HepG2 (cell line): ENCODE data around the gene TULP4. TPM values are rescaled to one million over a fixed set of nuclear protein-coding genes. Genes with fewer than 3 reads are reported as not detected.

Experiments used
- ATAC-seq: fragments of 200-7000 bp; cut with Tn5 transposase; 3 replicates; pipeline ENCODE4 v1.9.1; 2020; ENCODE audit warnings: mild to moderate bottlenecking, moderate library complexity
- BruUV-seq: library from RNA; stranded (reverse); fragments of 400-500 nt; replicated peaks from 2 replicates; lab custom pipeline; 2021; lab: Mats Ljungman, UMichigan
- CTCF ChIA-PET: fragments of 300-600 bp; formaldehyde crosslinking; extraction: SDS; loops from one replicate; lab custom pipeline; 2021; ENCODE audit warnings: low total read pairs, inconsistent platforms, low intra/inter-chr PET ratio; lab: Yijun Ruan, JAX
- POLR2A ChIA-PET: fragments of 350-600 bp; sonication (Branson Sonifier 250); formaldehyde crosslinking; loops from one replicate; lab custom pipeline; 2020; ENCODE audit warnings: antibody characterized with exemption, inconsistent platforms; lab: Yijun Ruan, JAX
- DNase-seq: peaks from one replicate; pipeline ENCODE4 v3.0.0-alpha.2; 2015; ENCODE audit warnings: low spot score
- FAIRE-seq: peaks from 3 replicates; lab custom pipeline; 2011; peaks lifted over from hg19 to GRCh38; lab: Jason Lieb, UNC
- H2AFZ ChIP-seq: one replicate; pipeline ENCODE4 v1.6.1; 2011; ENCODE audit warnings: low read length, inconsistent platforms
- H3K27ac ChIP-seq: fragments of 300-600 bp; 3 replicates; pipeline ENCODE4 v1.8.0; 2011; ENCODE audit warnings: mixed run types, mild to moderate bottlenecking, mixed read lengths, low read length, inconsistent platforms; ENCODE audit not compliant: insufficient read depth; ENCODE audit errors: extremely low read length
- H3K27me3 ChIP-seq, 2 experiments: fragments of 200-600 bp in 1 of 2; 2 replicates in 1 of 2; 3 replicates in 1 of 2; pipeline versions ENCODE4 v1.6.0 to v1.8.0; 2011; ENCODE audit warnings: low read length in 2 of 2, mild to moderate bottlenecking in 2 of 2, moderate library complexity in 2 of 2, inconsistent platforms in 1 of 2; ENCODE audit not compliant: insufficient read depth in 2 of 2, control insufficient read depth in 1 of 2
- H3K36me3 ChIP-seq, 2 experiments: fragments of 200-600 bp in 1 of 2; replicated peaks in 1 of 2; 2 replicates in 1 of 2; 3 replicates in 1 of 2; pipeline versions ENCODE4 v1.5.1 to v1.8.0; 2011; ENCODE audit warnings: low read length in 2 of 2, inconsistent platforms in 1 of 2; ENCODE audit not compliant: insufficient read depth in 2 of 2, control insufficient read depth in 1 of 2
- H3K4me1 ChIP-seq: 2 replicates; pipeline ENCODE4 v1.5.1; 2012; ENCODE audit warnings: low read length, inconsistent platforms; ENCODE audit not compliant: insufficient read depth
- H3K4me2 ChIP-seq: 2 replicates; pipeline ENCODE4 v1.6.0; 2011; ENCODE audit warnings: low read depth, low read length, inconsistent platforms
- H3K4me3 ChIP-seq, 3 experiments: fragments of 200-600 bp in 1 of 3; sonication (generic), shearing (Covaris generic) in 1 of 3; replicated peaks in 1 of 3; 2 replicates each; pipeline ENCODE4 v1.5.1; 2011 to 2016; ENCODE audit warnings: low read length in 3 of 3, inconsistent platforms in 2 of 3, low read depth in 2 of 3, mild to moderate bottlenecking in 2 of 3, control low read depth in 1 of 3, mixed read lengths in 1 of 3; ENCODE audit not compliant: insufficient read depth in 1 of 3
- H3K79me2 ChIP-seq: one replicate; pipeline ENCODE4 v1.6.1; 2011; ENCODE audit warnings: low read length, inconsistent platforms; ENCODE audit not compliant: insufficient read depth
- H3K9ac ChIP-seq: 2 replicates; pipeline ENCODE4 v1.6.0; 2011; ENCODE audit warnings: mild to moderate bottlenecking, low read depth, low read length, inconsistent platforms; ENCODE audit not compliant: insufficient read depth
- H3K9me3 ChIP-seq: 2 replicates; pipeline ENCODE4 v1.5.1; 2012; ENCODE audit warnings: mild to moderate bottlenecking, low read length
- H4K20me1 ChIP-seq: 2 replicates; pipeline ENCODE4 v1.6.0; 2011; ENCODE audit warnings: inconsistent platforms, mild to moderate bottlenecking, low read length, moderate library complexity; ENCODE audit not compliant: insufficient read depth
- ARNTL ChIP-seq: sonication (generic); formaldehyde crosslinking; IDR thresholded peaks from 2 replicates; pipeline ENCODE4 v1.4.0; 2020; ENCODE audit warnings: mild to moderate bottlenecking, missing genetic modification reagents
- FOXA3 ChIP-seq: IDR thresholded peaks from 2 replicates; pipeline ENCODE4 v1.6.1; 2016; ENCODE audit warnings: missing genetic modification reagents, missing compliant biosample characterization
- FOXP1 ChIP-seq, 2 experiments: fragments of 450-650 bp in 1 of 2; IDR thresholded peaks; 2 replicates each; pipeline ENCODE4 v1.6.1; 2017 to 2018; ENCODE audit warnings: antibody characterized with exemption in 1 of 2
- HNRNPK ChIP-seq: fragments of 200-400 bp; formaldehyde crosslinking; IDR thresholded peaks from 2 replicates; pipeline ENCODE4 v1.6.1; 2018; ENCODE audit warnings: low read length, low read depth, moderate library complexity, mild to moderate bottlenecking; ENCODE audit not compliant: poor library complexity, severe bottlenecking
- MIXL1 ChIP-seq: IDR thresholded peaks from 2 replicates; pipeline ENCODE4 v1.6.1; 2016
- POGZ ChIP-seq: sonication (generic); formaldehyde crosslinking; IDR thresholded peaks from 2 replicates; pipeline ENCODE4 v1.4.0; 2020; ENCODE audit warnings: mild to moderate bottlenecking, missing genetic modification reagents
- SAP130 ChIP-seq: IDR thresholded peaks from 2 replicates; pipeline ENCODE4 v1.6.1; 2016; ENCODE audit warnings: low read depth
- ZNF263 ChIP-seq: sonication (generic); formaldehyde crosslinking; IDR thresholded peaks from 2 replicates; pipeline ENCODE4 v1.4.0; 2020; ENCODE audit warnings: missing genetic modification reagents
- WGBS: methylation state at CpG from one replicate; pipeline ENCODE4 v1.1.6; 2017; ENCODE audit warnings: low lambda C conversion rate; 5-methylcytosine and 5-hydroxymethylcytosine counted together
- in situ Hi-C: cut with HindIII; loops from 2 replicates; pipeline ENCODE4 v1.10.0; 2017; ENCODE audit warnings: low pct_unique_long_range_greater_than_20kb; ENCODE audit not compliant: extremely low pct_ligation_motif_present
- intact Hi-C: fragments of 100-400 bp; cut with micrococcal nuclease; formaldehyde crosslinking; loops from one replicate; pipeline ENCODE4 v1.10.0; 2022; ENCODE audit not compliant: unreplicated experiment
- polyA plus RNA-seq, 8 experiments: library from polyadenylated mRNA; depleted of rRNA in 3 of 8; stranded (reverse) in 7 of 8; unstranded in 1 of 8; fragments of >200 nt; fragmentation: Illumina TruSeq in 4 of 8; extraction: Trizol in 4 of 8; gene quantifications; 2 replicates each; pipeline versions ENCODE4 v1.2.1 to v1.2.3, GENCODE V29; 2011 to 2016; ENCODE audit warnings: low read depth in 4 of 8, missing spikeins in 1 of 8, mixed read lengths in 1 of 8; ENCODE audit not compliant: insufficient read depth in 1 of 8
- total RNA-seq, 5 experiments: library from RNA; depleted of rRNA; stranded (reverse); fragments of >200 nt; fragmentation: Illumina TruSeq; extraction: Trizol; gene quantifications; 2 replicates each; pipeline ENCODE4 v1.2.3, GENCODE V29; 2016; ENCODE audit warnings: low read depth in 1 of 5
- TF ChIP-seq, protein P1 (sequence below): sonication (generic); formaldehyde crosslinking; IDR thresholded peaks from 2 replicates; pipeline ENCODE4 v1.4.0; 2020; ENCODE audit warnings: missing genetic modification reagents
- TF ChIP-seq, protein P2 (sequence below): sonication (generic); formaldehyde crosslinking; IDR thresholded peaks from 2 replicates; pipeline ENCODE4 v1.4.0; 2020; ENCODE audit warnings: missing genetic modification reagents
- TF ChIP-seq, protein P3 (sequence below): sonication (generic); formaldehyde crosslinking; IDR thresholded peaks from 2 replicates; pipeline ENCODE4 v1.5.0; 2020; ENCODE audit warnings: mild to moderate bottlenecking, missing genetic modification reagents, borderline replicate concordance
- TF ChIP-seq, protein P4 (sequence below): sonication (generic); formaldehyde crosslinking; IDR thresholded peaks from 2 replicates; pipeline ENCODE4 v1.8.0; 2022; ENCODE audit warnings: mild to moderate bottlenecking, missing genetic modification reagents, moderate library complexity

TULP4 gene
- total and polyA plus RNA-seq, 2 of the 13 experiments (the other 11 are each of a cell fraction or from before 2014, with no cell fraction given) = 21.1 to 122 TPM

DNA sequence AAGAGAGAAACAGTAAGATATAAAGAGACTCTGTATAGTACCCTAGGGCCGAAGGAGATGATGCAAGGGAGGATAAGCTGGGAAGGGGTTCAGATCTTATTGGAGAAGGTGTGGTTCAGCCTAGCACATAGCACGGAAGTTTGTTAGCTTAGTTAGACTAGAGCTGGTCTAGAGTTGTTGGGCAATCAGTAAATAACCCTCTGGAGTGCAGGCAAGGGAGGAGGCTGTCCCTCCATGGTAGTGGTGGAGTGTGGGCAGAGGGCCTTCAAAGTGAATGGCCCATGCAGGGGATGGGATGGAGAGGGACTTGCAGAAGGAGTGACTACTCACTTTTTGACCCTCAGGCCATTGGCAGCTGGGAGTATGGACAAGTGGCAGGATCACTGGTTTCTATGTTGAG, 20.0 kb downstream of the TULP4 start:
- ChIA-PET POLR2A (interaction anchor here (2.6 kb wide), 1 partner anchor 9 kb away, joined by 11 read pairs; no protein-coding TSS in a partner anchor), CTCF (no interaction called here)
- no TSS peak for BruUV-seq
- Histone ChIP-seq H2AFZ (no peak overlapping the region), H3K27me3 (no peaks in the 10 kb centered on the region), H3K4me2 (no peak overlapping the region), H3K27ac (peak overlapping the region; percentile 9), H4K20me1 (no peaks in the 10 kb centered on the region), H3K36me3 (peaks cover 0 to 10% of the 10 kb centered on the region in 2 experiments; a peak in 4 of 5 replicates), H3K9me3 (no peaks in the 10 kb centered on the region), H3K4me3 (no peak overlapping the region), H3K4me1 (peaks cover 58% of the 10 kb centered on the region), H3K9ac (no peak overlapping the region), H3K79me2 (peaks cover 80% of the 10 kb centered on the region)
- peak; percentile 93 for ATAC-seq
- 38% methylated on average over 2 of the region's 2 CpGs for WGBS
- in situ Hi-C loops (no loop called here), intact Hi-C loops (no loop called here)
- FAIRE-seq = peak; percentile 57
- DNase-seq = peak; percentile 64
- TF ChIP-seq ZNF263 (CRISPR knock-in tag) (0 out of 2 replicates have a peak, but pooled peaks have one; percentile 28), POGZ (peak; percentile 81; the same call in 1 of the 2 replicates), HNRNPK (no peak), SAP130 (CRISPR knock-in tag) (0 out of 2 replicates have a peak, but pooled peaks have one; percentile 31), FOXP1 (IDR thresholded peaks at IDR 0.05) (no peak), FOXP1 (CRISPR knock-in tag; IDR thresholded peaks at IDR 0.05) (peak; percentile 36; the same call in 1 of the 2 replicates), MIXL1 (no peak), ARNTL (CRISPR knock-in tag) (no peak), FOXA3 (CRISPR knock-in tag) (peak; percentile 92)
- TF ChIP-seq, protein P1, sequence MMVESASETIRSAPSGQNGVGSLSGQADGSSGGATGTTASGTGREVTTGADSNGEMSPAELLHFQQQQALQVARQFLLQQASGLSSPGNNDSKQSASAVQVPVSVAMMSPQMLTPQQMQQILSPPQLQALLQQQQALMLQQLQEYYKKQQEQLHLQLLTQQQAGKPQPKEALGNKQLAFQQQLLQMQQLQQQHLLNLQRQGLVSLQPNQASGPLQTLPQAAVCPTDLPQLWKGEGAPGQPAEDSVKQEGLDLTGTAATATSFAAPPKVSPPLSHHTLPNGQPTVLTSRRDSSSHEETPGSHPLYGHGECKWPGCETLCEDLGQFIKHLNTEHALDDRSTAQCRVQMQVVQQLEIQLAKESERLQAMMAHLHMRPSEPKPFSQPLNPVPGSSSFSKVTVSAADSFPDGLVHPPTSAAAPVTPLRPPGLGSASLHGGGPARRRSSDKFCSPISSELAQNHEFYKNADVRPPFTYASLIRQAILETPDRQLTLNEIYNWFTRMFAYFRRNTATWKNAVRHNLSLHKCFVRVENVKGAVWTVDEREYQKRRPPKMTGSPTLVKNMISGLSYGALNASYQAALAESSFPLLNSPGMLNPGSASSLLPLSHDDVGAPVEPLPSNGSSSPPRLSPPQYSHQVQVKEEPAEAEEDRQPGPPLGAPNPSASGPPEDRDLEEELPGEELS (CRISPR knock-in tag) = peak; percentile 71
- TF ChIP-seq, protein P2, sequence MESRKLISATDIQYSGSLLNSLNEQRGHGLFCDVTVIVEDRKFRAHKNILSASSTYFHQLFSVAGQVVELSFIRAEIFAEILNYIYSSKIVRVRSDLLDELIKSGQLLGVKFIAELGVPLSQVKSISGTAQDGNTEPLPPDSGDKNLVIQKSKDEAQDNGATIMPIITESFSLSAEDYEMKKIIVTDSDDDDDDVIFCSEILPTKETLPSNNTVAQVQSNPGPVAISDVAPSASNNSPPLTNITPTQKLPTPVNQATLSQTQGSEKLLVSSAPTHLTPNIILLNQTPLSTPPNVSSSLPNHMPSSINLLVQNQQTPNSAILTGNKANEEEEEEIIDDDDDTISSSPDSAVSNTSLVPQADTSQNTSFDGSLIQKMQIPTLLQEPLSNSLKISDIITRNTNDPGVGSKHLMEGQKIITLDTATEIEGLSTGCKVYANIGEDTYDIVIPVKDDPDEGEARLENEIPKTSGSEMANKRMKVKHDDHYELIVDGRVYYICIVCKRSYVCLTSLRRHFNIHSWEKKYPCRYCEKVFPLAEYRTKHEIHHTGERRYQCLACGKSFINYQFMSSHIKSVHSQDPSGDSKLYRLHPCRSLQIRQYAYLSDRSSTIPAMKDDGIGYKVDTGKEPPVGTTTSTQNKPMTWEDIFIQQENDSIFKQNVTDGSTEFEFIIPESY (CRISPR knock-in tag) = peak; percentile 24; the same call in 1 of the 2 replicates
- TF ChIP-seq, protein P3, sequence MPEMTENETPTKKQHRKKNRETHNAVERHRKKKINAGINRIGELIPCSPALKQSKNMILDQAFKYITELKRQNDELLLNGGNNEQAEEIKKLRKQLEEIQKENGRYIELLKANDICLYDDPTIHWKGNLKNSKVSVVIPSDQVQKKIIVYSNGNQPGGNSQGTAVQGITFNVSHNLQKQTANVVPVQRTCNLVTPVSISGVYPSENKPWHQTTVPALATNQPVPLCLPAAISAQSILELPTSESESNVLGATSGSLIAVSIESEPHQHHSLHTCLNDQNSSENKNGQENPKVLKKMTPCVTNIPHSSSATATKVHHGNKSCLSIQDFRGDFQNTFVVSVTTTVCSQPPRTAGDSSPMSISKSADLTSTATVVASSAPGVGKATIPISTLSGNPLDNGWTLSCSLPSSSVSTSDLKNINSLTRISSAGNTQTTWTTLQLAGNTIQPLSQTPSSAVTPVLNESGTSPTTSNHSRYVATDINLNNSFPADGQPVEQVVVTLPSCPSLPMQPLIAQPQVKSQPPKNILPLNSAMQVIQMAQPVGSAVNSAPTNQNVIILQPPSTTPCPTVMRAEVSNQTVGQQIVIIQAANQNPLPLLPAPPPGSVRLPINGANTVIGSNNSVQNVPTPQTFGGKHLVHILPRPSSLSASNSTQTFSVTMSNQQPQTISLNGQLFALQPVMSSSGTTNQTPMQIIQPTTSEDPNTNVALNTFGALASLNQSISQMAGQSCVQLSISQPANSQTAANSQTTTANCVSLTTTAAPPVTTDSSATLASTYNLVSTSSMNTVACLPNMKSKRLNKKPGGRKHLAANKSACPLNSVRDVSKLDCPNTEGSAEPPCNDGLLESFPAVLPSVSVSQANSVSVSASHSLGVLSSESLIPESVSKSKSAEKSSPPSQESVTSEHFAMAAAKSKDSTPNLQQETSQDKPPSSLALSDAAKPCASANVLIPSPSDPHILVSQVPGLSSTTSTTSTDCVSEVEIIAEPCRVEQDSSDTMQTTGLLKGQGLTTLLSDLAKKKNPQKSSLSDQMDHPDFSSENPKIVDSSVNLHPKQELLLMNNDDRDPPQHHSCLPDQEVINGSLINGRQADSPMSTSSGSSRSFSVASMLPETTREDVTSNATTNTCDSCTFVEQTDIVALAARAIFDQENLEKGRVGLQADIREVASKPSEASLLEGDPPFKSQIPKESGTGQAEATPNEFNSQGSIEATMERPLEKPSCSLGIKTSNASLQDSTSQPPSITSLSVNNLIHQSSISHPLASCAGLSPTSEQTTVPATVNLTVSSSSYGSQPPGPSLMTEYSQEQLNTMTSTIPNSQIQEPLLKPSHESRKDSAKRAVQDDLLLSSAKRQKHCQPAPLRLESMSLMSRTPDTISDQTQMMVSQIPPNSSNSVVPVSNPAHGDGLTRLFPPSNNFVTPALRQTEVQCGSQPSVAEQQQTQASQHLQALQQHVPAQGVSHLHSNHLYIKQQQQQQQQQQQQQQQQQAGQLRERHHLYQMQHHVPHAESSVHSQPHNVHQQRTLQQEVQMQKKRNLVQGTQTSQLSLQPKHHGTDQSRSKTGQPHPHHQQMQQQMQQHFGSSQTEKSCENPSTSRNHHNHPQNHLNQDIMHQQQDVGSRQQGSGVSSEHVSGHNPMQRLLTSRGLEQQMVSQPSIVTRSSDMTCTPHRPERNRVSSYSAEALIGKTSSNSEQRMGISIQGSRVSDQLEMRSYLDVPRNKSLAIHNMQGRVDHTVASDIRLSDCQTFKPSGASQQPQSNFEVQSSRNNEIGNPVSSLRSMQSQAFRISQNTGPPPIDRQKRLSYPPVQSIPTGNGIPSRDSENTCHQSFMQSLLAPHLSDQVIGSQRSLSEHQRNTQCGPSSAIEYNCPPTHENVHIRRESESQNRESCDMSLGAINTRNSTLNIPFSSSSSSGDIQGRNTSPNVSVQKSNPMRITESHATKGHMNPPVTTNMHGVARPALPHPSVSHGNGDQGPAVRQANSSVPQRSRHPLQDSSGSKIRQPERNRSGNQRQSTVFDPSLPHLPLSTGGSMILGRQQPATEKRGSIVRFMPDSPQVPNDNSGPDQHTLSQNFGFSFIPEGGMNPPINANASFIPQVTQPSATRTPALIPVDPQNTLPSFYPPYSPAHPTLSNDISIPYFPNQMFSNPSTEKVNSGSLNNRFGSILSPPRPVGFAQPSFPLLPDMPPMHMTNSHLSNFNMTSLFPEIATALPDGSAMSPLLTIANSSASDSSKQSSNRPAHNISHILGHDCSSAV = no peak
- TF ChIP-seq, protein P4, sequence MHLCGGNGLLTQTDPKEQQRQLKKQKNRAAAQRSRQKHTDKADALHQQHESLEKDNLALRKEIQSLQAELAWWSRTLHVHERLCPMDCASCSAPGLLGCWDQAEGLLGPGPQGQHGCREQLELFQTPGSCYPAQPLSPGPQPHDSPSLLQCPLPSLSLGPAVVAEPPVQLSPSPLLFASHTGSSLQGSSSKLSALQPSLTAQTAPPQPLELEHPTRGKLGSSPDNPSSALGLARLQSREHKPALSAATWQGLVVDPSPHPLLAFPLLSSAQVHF (CRISPR knock-in tag) = no peak
